Measurements from ENCODE around the gene VSIG8. TPM values are rescaled to one million over a fixed set of nuclear protein-coding genes. Genes with fewer than 3 reads are reported as not detected.

VSIG8 gene
- total RNA-seq, 1 experiment from 2014 or later: not detected

DNA sequence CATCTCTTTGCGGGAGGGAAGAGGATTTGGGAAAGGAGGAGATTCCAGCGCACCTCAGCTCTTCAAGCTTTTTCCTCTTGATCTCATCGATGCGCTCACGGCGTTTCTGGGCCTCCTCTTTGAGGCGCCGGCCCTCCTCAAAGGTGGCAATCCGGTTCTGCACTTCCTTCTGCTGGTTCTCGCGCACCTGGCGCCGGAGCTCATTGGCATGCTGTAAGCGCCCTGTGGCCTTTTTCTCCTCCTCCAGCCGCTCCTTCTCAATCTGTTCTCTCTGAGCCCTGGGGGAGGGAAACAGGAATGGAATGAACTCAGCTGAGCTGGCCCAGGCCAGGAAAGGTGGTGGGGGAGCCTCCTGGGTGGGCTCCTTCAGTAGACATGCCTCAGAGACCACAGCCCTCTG, 10.4 kb upstream of the VSIG8 start:
- BruUV-seq (replicated peaks): TSS peak; percentile 51

DNA sequence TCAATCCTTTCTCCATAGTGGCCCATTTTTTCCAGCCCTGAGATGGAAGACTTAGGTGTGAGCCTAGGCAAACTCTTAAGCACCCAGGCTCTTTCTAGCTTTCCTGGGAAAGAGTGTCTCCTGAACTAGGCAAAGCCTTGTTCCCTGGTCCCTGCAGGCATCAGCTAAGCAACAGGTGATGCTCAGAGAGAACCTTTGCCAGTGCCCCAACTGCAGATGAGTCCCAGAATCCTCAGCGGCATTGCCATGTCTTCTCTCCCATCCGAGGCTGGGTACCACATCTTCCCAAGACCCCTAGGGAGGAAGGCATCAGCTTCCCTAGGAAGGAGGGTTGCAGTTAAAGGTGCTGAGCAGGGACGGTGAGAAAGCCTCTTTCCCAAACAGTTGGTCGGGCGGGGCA, 8.2 kb upstream of the VSIG8 start:
- H3K36me3 ChIP-seq (ENCODE audit: insufficient read depth, low read length, poor library complexity, severe bottlenecking): no peaks in the 10 kb centered on the region
- TF ChIP-seq, protein P1, sequence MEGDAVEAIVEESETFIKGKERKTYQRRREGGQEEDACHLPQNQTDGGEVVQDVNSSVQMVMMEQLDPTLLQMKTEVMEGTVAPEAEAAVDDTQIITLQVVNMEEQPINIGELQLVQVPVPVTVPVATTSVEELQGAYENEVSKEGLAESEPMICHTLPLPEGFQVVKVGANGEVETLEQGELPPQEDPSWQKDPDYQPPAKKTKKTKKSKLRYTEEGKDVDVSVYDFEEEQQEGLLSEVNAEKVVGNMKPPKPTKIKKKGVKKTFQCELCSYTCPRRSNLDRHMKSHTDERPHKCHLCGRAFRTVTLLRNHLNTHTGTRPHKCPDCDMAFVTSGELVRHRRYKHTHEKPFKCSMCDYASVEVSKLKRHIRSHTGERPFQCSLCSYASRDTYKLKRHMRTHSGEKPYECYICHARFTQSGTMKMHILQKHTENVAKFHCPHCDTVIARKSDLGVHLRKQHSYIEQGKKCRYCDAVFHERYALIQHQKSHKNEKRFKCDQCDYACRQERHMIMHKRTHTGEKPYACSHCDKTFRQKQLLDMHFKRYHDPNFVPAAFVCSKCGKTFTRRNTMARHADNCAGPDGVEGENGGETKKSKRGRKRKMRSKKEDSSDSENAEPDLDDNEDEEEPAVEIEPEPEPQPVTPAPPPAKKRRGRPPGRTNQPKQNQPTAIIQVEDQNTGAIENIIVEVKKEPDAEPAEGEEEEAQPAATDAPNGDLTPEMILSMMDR (conservative IDR thresholded peaks at IDR 0.05; ENCODE audit: low read depth, low read length): no peak
- TF ChIP-seq EZH2 (IDR thresholded peaks at IDR 0.05; ENCODE audit: borderline replicate concordance, low read depth, low read length, poor library complexity, severe bottlenecking): no peak
- CTCF ChIA-PET: no interaction called here

More for the DNA sequence above, 10.4 kb upstream of the VSIG8 start:
- no peaks in the 10 kb centered on the region for H3K36me3 ChIP-seq (ENCODE audit: insufficient read depth, low read length, poor library complexity, severe bottlenecking)
- DNase-seq (ENCODE audit: low spot score): no peak
- no peak overlapping the region for H3K27ac ChIP-seq (ENCODE audit: low read depth, low read length, poor library complexity, severe bottlenecking)
- POLR2A ChIA-PET (ENCODE audit: low non-redundant PET): no interaction called here
- intact Hi-C loops (cut with micrococcal nuclease; ENCODE audit: unreplicated experiment): no loop called here
- H3K27me3 ChIP-seq (replicated peaks; ENCODE audit: insufficient read depth, low read depth, low read length, poor library complexity): no peaks in the 10 kb centered on the region
- CTCF ChIA-PET: interaction anchor here (0.6 kb wide), 1 partner anchor 74 kb away, joined by 3 read pairs; no protein-coding TSS in a partner anchor
- H3K4me1 ChIP-seq (ENCODE audit: insufficient read depth, low read length, poor library complexity, severe bottlenecking): peaks cover 8% of the 10 kb centered on the region
- H3K9me3 ChIP-seq (ENCODE audit: low read depth, low read length, poor library complexity, severe bottlenecking): no peaks in the 10 kb centered on the region
- H3K4me3 ChIP-seq (ENCODE audit: low read depth, low read length, poor library complexity, severe bottlenecking): no peak overlapping the region
- TF ChIP-seq, protein P1 (conservative IDR thresholded peaks at IDR 0.05; ENCODE audit: low read depth, low read length): no peak
- no peak for TF ChIP-seq EZH2 (IDR thresholded peaks at IDR 0.05; ENCODE audit: borderline replicate concordance, low read depth, low read length, poor library complexity, severe bottlenecking)

DNA sequence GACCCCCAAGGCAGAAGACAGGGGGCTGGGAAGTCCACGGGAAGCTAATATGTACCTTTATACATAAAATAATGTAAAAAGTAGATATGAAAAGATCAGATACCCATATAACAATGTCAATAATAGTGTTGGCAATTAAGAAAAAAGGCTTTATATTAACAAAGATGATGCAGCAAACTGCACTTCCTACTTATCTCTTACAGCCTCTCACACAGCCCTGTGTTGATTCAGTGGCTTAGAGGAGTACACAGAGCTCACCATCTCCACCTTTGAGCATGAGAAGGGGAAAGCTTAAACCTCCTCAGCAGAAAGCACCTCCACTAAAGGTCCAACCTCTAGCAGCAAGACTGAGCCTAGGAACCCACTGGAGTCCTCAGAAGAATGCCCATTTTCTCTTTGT, 7.2 kb upstream of the VSIG8 start:
- Histone ChIP-seq H3K27me3 (replicated peaks; ENCODE audit: insufficient read depth, low read depth, low read length, poor library complexity) (no peaks in the 10 kb centered on the region), H3K27ac (ENCODE audit: low read depth, low read length, poor library complexity, severe bottlenecking) (no peak overlapping the region), H3K9me3 (ENCODE audit: low read depth, low read length, poor library complexity, severe bottlenecking) (no peaks in the 10 kb centered on the region), H3K4me3 (ENCODE audit: low read depth, low read length, poor library complexity, severe bottlenecking) (no peak overlapping the region), H3K4me1 (ENCODE audit: insufficient read depth, low read length, poor library complexity, severe bottlenecking) (peaks cover 8% of the 10 kb centered on the region), H3K36me3 (ENCODE audit: insufficient read depth, low read length, poor library complexity, severe bottlenecking) (no peaks in the 10 kb centered on the region)
- ChIA-PET POLR2A (ENCODE audit: low non-redundant PET) (no interaction called here), CTCF (no interaction called here)
- BruUV-seq (replicated peaks): no TSS peak
- TF ChIP-seq, protein P1 (conservative IDR thresholded peaks at IDR 0.05; ENCODE audit: low read depth, low read length): no peak
- no peak for TF ChIP-seq EZH2 (IDR thresholded peaks at IDR 0.05; ENCODE audit: borderline replicate concordance, low read depth, low read length, poor library complexity, severe bottlenecking)
- intact Hi-C loops (cut with micrococcal nuclease; ENCODE audit: unreplicated experiment): no loop called here
- DNase-seq (ENCODE audit: low spot score): no peak

More for the DNA sequence above, 8.2 kb upstream of the VSIG8 start:
- Histone ChIP-seq H3K4me1 (ENCODE audit: insufficient read depth, low read length, poor library complexity, severe bottlenecking) (peaks cover 8% of the 10 kb centered on the region), H3K27ac (ENCODE audit: low read depth, low read length, poor library complexity, severe bottlenecking) (no peak overlapping the region), H3K27me3 (replicated peaks; ENCODE audit: insufficient read depth, low read depth, low read length, poor library complexity) (no peaks in the 10 kb centered on the region), H3K9me3 (ENCODE audit: low read depth, low read length, poor library complexity, severe bottlenecking) (no peaks in the 10 kb centered on the region), H3K4me3 (ENCODE audit: low read depth, low read length, poor library complexity, severe bottlenecking) (no peak overlapping the region)
- no peak for DNase-seq (ENCODE audit: low spot score)
- no TSS peak for BruUV-seq (replicated peaks)
- POLR2A ChIA-PET (ENCODE audit: low non-redundant PET): no interaction called here
- intact Hi-C loops (cut with micrococcal nuclease; ENCODE audit: unreplicated experiment): no loop called here

All from A673 (cell line).